Neural progenitor cell (in vitro differentiated cells): ENCODE results near the gene DUSP3.

Experiments
- CTCF ChIP-seq: fragments of 200-600 bp; sonication (generic); IDR thresholded peaks from 2 replicates; pipeline ENCODE4 v1.5.1; 2017; ENCODE audit warnings: antibody characterized with exemption, mild to moderate bottlenecking
- EZH2 ChIP-seq: fragments of 200-600 bp; sonication (generic); IDR thresholded peaks from 2 replicates; pipeline ENCODE4 v1.6.1; 2017; ENCODE audit warnings: antibody characterized with exemption, mild to moderate bottlenecking, moderate library complexity
- EZH2phosphoT487 ChIP-seq: fragments of 200-600 bp; sonication (generic); IDR thresholded peaks from 2 replicates; pipeline ENCODE4 v1.6.1; 2017; ENCODE audit warnings: antibody characterized with exemption

GRCh38 chr17:43771463-43771862 lies 7.3 kb downstream of the DUSP3 start:
- TF ChIP-seq CTCF (no peak), EZH2 (no peak), EZH2phosphoT487 (no peak)
